ENCODE results near the gene CDON. TPM values are rescaled to one million over a fixed set of nuclear protein-coding genes. Genes with fewer than 3 reads are reported as not detected.
A peak's percentile ranks its signal among the peaks of the same experiment; 100 is the strongest.

The CDON gene
- 7.4 TPM for total RNA-seq

GRCh38 chr11:126062679-126063506 is at the start of gene CDON:
TSS of gene CDON (minus strand) at chr11:126062866. CDS start at chr11:126023476, 39,390 bp downstream.
- peak; percentile 92 for DNase-seq (ENCODE audit: low spot score)

GRCh38 chr11:126111458-126112116 is 48.9 kb upstream of the CDON start:
- no peak for DNase-seq (ENCODE audit: low spot score)

- no peak for DNase-seq (ENCODE audit: low spot score)
Observed at GRCh38 chr11:126109941-126110731, 47.5 kb upstream of the CDON start.

DNA sequence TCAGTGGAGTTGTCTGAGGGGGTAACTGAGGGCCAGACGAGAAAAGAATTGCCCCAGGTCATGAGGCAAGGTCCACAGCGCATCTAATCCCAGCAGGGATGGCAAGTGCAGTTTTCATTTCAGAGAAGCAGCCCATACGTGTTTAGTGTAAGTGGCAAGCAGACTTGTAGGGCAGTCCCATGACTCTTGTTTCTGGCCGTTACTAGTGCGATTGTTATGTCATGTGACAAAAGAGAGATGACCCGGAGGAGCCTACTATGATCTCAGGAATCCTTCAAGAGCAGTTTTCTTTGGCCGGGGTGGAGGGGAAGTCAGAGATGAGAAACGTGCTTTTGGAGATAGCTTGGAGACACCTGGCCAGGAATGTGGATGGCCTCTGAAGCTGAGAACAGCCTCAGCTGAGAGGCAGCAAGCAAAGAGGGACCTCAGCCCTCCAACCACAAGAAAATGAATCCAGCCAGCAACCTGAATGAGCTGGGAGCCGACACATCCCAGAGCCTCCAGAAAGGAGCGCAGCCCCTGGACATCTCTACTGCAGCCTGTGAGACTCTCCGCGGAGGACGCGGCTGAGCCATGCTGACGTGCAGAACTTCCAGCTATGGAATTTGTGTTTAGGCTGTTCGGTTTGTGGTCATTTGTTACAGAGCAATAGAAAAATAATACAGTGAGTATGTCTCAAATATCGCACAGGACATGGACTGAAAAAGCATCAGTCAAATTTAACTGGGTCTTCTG is 44.1 kb upstream of the CDON start:
- DNase-seq (ENCODE audit: low spot score) = no peak

GRCh38 chr11:126105748-126106080 is 43.0 kb upstream of the CDON start:
- DNase-seq (ENCODE audit: low spot score) = no peak

- no peak for DNase-seq (ENCODE audit: low spot score)
Observed at GRCh38 chr11:126105022-126105747, 42.5 kb upstream of the CDON start.

DNA sequence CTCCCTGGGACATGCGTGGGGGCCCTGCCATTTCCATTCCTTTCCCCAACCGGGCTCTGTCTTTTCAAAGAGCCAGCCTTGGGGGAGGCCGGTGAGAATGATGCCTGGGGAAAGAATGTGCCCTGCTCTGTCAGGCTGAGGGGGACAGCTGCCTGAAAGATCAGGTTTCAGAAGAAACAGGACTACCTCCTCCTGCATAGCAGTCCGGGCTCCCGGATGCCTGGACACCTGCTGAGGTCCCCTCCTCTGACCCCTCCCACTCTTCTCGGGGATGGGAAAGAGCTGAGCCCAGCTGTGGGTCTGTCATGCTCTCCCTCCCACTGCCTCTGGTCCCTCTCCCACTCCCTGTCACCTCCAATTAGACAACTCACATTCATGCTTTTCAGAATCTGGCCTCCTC is 41.8 kb upstream of the CDON start:
- DNase-seq (ENCODE audit: low spot score) = no peak

DNA sequence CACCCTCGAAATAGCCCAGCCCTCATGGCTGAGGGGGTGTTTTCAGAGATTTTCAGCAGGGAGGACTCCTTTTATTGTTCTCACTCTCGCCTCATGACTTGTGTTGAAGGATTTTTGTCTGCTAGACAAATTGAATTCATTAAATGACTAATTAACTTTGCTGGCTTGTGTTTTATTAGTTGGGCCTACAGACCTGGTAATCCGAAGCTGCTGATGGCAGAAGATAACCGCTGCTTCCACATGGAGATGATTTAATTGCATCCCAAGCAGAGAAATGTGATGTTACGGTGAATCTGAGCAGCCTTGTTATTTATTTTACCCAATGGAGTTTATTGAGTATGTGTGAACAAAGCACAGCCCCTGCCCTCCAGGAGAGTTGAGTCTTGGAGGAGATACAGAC is 40.5 kb upstream of the CDON start:
- DNase-seq (ENCODE audit: low spot score) = no peak

- no peak for DNase-seq (ENCODE audit: low spot score)
Observed at GRCh38 chr11:126102436-126102981, 39.8 kb upstream of the CDON start.

DNA sequence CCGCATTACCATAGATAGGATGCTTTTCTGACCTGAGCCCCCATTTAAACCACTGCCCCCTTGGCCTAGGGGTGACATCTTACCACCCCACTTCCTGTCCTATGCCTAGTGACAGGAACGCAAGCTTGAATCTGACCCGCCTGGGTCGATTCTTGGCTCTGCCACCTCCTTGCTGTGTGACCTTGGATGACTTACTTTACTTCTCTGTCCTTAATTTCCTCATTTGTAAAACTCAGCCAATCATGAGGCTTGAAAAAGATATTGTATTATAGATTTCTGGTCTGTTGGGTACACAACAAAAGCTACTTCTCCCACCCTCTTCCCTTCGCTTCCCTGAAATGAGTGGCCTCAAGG is 39.2 kb upstream of the CDON start:
- no peak for DNase-seq (ENCODE audit: low spot score)

GRCh38 chr11:126101251-126101929 is 38.7 kb upstream of the CDON start:
- no peak for DNase-seq (ENCODE audit: low spot score)

DNA sequence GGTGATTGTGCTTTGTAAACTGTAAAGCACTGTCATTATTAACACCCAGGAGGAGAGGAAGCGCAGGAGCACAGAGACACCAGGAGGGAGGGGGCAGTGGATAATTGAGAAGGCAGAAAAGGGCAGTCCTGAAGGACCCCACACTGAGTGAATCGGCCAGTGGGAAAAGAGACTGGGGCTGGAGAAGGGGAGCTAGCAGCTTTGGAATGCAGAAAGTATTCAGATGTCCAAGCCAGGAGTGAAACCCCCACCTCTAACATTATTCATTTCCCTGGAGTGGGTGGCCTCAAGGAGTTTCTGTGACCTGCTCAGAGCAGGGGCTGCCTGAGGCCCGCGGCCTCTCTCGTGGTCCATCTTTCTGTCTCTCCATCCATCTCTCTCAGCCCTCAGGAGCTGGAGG is 38.0 kb upstream of the CDON start:
- no peak for DNase-seq (ENCODE audit: low spot score)

DNA sequence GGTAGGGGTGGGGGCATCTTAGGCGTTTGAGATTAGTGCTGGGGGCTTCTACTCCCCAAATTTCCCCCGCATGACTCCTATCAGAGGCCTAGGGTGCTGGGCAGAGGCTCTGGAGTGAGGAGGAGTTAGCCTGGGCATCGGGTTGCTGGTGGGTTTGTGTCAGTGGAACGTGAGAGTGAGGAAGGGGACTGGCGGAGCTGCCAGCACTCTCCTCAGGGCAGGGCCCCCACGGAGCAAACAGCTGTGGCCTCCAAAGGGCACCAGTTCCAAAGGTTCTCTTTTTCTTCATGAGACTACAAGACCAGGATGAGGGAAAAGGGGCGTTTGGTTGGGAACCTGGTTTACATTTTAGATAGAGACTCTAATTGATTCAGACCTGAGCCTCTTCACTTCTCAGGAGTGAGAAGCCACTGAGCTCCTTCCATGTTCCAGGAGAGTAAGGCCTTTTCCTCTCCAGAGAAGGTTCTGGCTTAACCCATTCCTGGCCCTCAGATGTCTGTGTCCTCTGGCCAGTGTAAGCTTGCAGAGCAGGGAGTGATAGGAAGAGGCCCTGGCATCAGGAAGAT is 35.6 kb upstream of the CDON start:
- DNase-seq (ENCODE audit: low spot score) = no peak

- DNase-seq (ENCODE audit: low spot score) = no peak
Observed at GRCh38 chr11:126095745-126096144, 33.1 kb upstream of the CDON start.

- no peak for DNase-seq (ENCODE audit: low spot score)
Observed at GRCh38 chr11:126090452-126090851, 27.8 kb upstream of the CDON start.

DNA sequence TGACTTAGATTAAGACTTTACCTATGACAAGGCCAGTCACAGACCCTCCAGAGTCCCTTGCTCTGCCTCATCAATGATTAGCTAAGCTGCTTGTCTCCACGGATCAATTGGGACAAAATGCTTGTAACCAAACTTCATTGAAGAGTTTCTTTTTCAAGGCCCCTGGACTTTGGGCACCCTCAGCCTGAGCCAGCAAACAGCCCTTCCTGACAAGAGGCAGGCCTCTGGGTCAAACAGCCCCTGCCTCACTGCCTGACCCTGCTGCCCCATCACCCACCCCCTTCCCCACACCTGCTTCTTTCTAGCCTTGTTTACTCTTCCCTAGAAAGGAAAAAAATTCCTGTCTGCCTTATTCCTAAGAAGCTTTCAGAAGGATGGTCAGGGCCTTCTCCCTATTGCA is 26.3 kb upstream of the CDON start:
- DNase-seq (ENCODE audit: low spot score) = no peak

GRCh38 chr11:126086248-126086647 is 23.6 kb upstream of the CDON start:
- no peak for DNase-seq (ENCODE audit: low spot score)

DNA sequence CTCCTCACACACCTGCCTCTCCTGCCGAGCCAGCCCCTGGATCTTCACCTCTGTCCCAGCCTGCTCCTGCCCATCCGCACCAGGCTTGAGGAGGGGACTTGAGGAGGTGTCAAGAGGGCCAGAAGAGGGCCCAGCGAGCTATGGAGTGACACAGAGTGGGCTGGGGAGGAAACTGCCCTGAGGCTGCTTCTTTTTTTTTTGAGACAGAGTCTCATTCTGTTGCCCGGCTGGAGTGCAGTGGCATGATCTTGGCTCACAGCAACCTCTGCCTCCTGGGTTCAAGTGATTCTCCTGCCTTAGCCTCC is 21.9 kb upstream of the CDON start:
- no peak for DNase-seq (ENCODE audit: low spot score)

DNA sequence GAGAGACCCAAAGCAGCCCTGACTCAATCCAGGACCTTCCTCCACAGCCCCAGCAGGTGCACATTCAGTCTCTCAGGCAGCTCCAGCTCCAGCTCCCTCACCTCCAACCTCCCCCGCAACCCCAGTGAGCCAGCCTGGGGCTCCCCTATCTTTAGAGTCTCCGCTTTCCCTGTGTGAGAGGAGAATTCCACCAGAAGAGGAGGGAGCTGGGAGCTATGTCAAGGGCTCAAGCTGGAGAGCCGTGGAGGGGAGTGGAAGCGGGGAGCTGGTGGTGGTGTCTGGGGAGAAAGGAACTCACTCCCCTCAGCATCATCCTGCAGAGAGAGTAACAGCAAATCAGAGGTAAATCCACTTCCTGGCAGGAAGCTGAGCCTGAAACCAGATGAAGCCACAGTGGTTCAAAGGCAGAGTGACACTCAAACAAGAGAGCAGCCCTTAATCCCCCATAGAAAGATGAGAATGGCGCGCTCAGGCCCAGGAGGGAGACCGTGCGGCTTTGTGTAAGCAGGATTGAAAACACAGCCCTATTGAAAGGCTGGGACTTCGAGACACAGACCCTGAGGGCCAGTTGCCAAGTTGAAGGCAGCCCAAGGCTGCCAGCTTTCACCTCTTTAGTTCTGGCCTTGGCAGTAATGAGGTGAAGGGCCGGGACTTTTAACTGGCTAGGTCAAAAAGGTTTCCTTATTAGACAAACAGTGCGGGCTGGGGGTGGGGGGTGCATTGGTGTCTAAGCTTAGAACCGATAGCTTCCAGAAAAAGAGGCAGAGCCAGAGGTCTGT is 21.4 kb upstream of the CDON start:
- DNase-seq (ENCODE audit: low spot score) = no peak
